GM13976 (cell line): ENCODE measurements around the gene C10orf88.
"Not testable (repeated sequence)": the region's sequence is repeated elsewhere in the genome, so short reads cannot be mapped to it uniquely, and the experiment has no call there.

Experiments used
- DNase-seq: peaks from one replicate; pipeline ENCODE4 v3.0.0; 2012; ENCODE audit warnings: low spot score
- in situ Hi-C: fragments of 300-500 bp; cut with MboI; formaldehyde crosslinking; loops from one replicate; pipeline ENCODE4 v1.12.0; 2022; ENCODE audit warnings: low sequenced_read_pairs, mixed read lengths, inconsistent platforms; ENCODE audit not compliant: unreplicated experiment
- TF ChIP-seq, protein P1 (sequence below): IDR thresholded peaks from 2 replicates; pipeline ENCODE4 v1.5.1; 2012; ENCODE audit warnings: borderline replicate concordance, mild to moderate bottlenecking; ENCODE audit not compliant: insufficient read depth; ENCODE audit errors: extremely low read depth, missing control alignments, control extremely low read depth

Gene C10orf88

DNA sequence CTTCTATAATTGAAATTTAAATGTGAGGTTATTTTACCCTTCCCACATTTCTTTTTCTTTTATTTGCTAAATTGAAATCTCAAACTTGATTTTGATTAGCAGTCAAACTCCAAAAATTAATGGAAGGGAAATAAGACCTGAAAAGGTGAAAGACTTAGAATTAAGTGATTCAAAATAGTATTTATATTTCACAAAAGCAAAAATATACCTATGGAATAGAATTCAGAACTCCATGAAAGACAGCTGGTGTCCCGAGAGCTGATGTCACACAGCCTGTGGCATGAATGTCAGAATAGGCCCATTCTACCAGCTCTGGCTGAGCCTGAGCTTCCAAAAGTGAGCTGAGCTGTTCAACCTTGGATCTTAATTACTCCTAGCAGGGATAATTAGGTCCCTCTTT lies 43.7 kb downstream of the C10orf88 start, which contains the start of gene FAM24A:
Gene FAM24A, plus strand, starts transcription at position 301 of the 400 bp plus-strand sequence. CDS start 1,025 bp downstream, outside the sequence.
- TF ChIP-seq, protein P1, sequence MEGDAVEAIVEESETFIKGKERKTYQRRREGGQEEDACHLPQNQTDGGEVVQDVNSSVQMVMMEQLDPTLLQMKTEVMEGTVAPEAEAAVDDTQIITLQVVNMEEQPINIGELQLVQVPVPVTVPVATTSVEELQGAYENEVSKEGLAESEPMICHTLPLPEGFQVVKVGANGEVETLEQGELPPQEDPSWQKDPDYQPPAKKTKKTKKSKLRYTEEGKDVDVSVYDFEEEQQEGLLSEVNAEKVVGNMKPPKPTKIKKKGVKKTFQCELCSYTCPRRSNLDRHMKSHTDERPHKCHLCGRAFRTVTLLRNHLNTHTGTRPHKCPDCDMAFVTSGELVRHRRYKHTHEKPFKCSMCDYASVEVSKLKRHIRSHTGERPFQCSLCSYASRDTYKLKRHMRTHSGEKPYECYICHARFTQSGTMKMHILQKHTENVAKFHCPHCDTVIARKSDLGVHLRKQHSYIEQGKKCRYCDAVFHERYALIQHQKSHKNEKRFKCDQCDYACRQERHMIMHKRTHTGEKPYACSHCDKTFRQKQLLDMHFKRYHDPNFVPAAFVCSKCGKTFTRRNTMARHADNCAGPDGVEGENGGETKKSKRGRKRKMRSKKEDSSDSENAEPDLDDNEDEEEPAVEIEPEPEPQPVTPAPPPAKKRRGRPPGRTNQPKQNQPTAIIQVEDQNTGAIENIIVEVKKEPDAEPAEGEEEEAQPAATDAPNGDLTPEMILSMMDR, result no peak
- no peak for DNase-seq
- in situ Hi-C loops, result no loop called here

DNA sequence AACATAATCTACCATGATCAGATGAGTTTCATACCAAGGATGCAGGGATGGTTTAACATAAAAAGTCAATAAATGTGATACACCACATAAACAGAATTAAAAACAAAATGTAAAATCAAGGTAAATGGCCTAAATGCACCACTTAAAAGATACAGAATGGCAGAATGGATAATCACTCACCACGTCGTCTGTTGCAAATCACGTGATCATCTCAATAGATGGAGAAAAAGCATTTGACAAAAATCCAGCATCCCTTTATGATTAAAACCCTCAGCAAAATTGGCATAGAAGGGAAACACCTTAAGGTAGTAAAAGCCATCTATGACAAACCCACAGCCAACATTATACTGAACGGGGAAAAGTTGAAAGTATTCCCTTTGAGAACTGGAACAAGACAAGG lies 50.2 kb downstream of the C10orf88 start:
- in situ Hi-C loops, DNase-seq: not testable (repeated sequence)

DNA sequence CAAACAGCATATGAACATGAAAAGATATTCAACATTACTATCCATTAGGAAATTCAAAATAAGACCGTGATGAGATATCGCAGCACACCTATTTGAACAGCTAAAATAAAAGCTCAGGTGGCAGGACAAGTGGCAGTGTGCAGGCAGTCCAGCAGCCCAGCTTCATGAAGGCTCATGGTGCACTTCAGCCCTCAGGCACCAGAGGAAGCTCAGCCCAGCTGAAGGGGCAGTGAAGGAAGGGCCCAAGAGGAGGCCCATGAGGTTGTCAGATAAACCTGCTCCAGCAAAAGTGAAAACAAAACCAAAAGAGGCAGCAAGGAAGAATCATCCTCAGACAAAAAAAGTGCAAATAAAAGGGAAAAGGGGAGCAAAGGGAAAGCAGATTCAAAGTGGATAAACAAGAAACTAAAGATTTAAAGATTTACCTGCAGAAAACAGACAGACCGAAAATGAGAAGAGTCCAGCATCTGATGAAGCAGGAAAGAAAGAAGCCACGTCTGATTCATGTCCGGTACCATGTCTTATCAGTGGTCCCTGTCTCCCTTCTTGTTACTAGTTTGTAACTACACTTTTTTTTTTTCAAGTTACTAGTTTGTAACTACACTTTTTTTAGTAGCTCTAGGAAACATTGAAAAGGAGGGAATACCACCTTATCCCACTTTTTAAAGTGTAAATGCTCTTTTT lies 59.6 kb downstream of the C10orf88 start:
- no peak for DNase-seq
- TF ChIP-seq, protein P1, result no peak
- in situ Hi-C loops, result no loop called here

DNA sequence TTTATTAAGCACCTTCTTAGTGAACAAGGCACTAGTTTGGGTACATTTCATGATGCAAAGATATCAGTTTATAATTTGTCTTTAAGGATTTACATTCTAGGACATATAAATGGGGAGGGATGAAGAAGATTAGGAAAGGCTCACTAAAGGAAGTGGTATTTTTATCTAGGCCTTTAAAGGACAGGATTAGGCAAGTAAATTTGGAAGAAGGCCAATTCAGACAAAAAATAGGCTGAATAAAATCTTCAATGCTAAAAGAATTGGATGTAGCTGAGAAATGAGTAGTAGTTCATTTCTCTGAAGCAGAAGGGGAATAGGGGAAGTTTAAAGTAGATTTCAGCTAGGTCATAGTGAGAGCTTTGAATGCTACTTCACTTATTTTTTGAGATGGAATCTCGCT lies 69.9 kb downstream of the C10orf88 start:
- no peak for DNase-seq
- in situ Hi-C loops, result no loop called here
- TF ChIP-seq, protein P1, result no peak

DNA sequence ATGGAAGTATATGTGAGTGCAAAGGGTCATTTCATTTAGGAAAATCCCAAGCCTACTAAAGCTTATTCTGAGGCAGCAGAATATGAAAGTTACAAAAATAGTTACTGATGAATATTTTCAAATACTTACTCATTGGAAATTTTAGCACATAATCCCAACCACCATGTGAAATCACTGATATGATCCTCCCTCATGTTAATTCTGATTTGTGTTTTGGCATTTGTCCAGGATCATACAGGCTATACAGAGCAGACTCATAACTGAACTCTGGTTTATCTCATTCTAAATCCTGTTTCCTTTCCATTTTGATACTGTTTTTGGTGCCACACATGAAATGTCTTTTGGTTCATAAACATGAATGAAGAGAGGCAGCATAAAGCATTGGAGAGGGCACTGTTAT lies 71.3 kb downstream of the C10orf88 start:
- TF ChIP-seq, protein P1, result no peak
- no peak for DNase-seq
- in situ Hi-C loops, result no loop called here
